Type B pancreatic cell (in vitro differentiated cells): Measurements from ENCODE around the gene CDH11. TPM values are rescaled to one million over a fixed set of nuclear protein-coding genes. Genes with fewer than 3 reads are reported as not detected.

Experiments used
- DNase-seq: peaks from one replicate; pipeline ENCODE4 v3.0.0; 2021; ENCODE audit warnings: mixed read lengths; ENCODE audit not compliant: unreplicated experiment; ENCODE audit errors: extremely low spot score
- H3K27ac Mint-ChIP-seq: 2 replicates; pipeline ENCODE4 v1.8.0; 2021; ENCODE audit warnings: mild to moderate bottlenecking, mixed read lengths
- H3K27me3 Mint-ChIP-seq: 2 replicates; pipeline ENCODE4 v1.8.0; 2021; ENCODE audit warnings: mixed read lengths
- H3K36me3 Mint-ChIP-seq: 2 replicates; pipeline ENCODE4 v1.8.0; 2021; ENCODE audit warnings: mixed read lengths
- H3K4me1 Mint-ChIP-seq: one replicate; pipeline ENCODE4 v1.8.0; 2021; ENCODE audit warnings: mixed read lengths; ENCODE audit not compliant: unreplicated experiment
- H3K4me3 Mint-ChIP-seq: 2 replicates; pipeline ENCODE4 v1.8.0; 2021; ENCODE audit warnings: mild to moderate bottlenecking, mixed read lengths
- H3K9me3 Mint-ChIP-seq: 2 replicates; pipeline ENCODE4 v1.8.0; 2021; ENCODE audit warnings: mixed read lengths
- CTCF ChIP-seq: fragments of 200-600 bp; sonication (generic); conservative IDR thresholded peaks from 2 replicates; pipeline ENCODE4 v1.5.0; 2021; ENCODE audit warnings: antibody characterized with exemption, mild to moderate bottlenecking
- total RNA-seq: library from RNA; stranded (reverse); gene quantifications from 2 replicates; pipeline ENCODE4 v1.2.1, GENCODE V29; 2021; ENCODE audit warnings: low replicate concordance

The CDH11 gene
- total RNA-seq, 1 donor from 2014 or later: 287 TPM

- Mint-ChIP-seq H3K4me1 (peaks cover 9% of the 10 kb centered on the region), H3K27me3 (peaks cover 13% of the 10 kb centered on the region), H3K36me3 (no peaks in the 10 kb centered on the region), H3K27ac (no peak overlapping the region), H3K9me3 (no peaks in the 10 kb centered on the region), H3K4me3 (no peak overlapping the region)
- DNase-seq: no peak
- no peak for TF ChIP-seq CTCF
Observed at GRCh38 chr16:64919929-64920607, 201.8 kb downstream of the CDH11 start.

- no peak overlapping the region for H3K4me3 Mint-ChIP-seq
- H3K27me3 Mint-ChIP-seq: peaks cover 13% of the 10 kb centered on the region
Observed at GRCh38 chr16:64919141-64919540, 202.7 kb downstream of the CDH11 start.

GRCh38 chr16:64916051-64916450 lies 205.8 kb downstream of the CDH11 start:
- peaks cover 9% of the 10 kb centered on the region for H3K4me1 Mint-ChIP-seq
- no peaks in the 10 kb centered on the region for H3K9me3 Mint-ChIP-seq
- H3K4me3 Mint-ChIP-seq: no peak overlapping the region
- no peak for TF ChIP-seq CTCF
- H3K36me3 Mint-ChIP-seq: no peaks in the 10 kb centered on the region
- H3K27me3 Mint-ChIP-seq: peaks cover 4% of the 10 kb centered on the region
- DNase-seq: no peak
- H3K27ac Mint-ChIP-seq: no peak overlapping the region

More at GRCh38 chr16:64919141-64919540, 202.7 kb downstream of the CDH11 start:
- Mint-ChIP-seq H3K9me3 (no peaks in the 10 kb centered on the region), H3K27ac (no peak overlapping the region), H3K4me1 (peaks cover 9% of the 10 kb centered on the region), H3K36me3 (no peaks in the 10 kb centered on the region)
- TF ChIP-seq CTCF: no peak
- no peak for DNase-seq

GRCh38 chr16:64910356-64910755 lies 211.5 kb downstream of the CDH11 start:
- Mint-ChIP-seq H3K4me3 (no peak overlapping the region), H3K27ac (no peak overlapping the region), H3K36me3 (no peaks in the 10 kb centered on the region), H3K4me1 (peaks cover 7% of the 10 kb centered on the region), H3K27me3 (no peaks in the 10 kb centered on the region), H3K9me3 (no peaks in the 10 kb centered on the region)
- TF ChIP-seq CTCF: no peak
- DNase-seq: no peak

- peaks cover 7% of the 10 kb centered on the region for H3K4me1 Mint-ChIP-seq
- H3K27me3 Mint-ChIP-seq: no peaks in the 10 kb centered on the region
- H3K27ac Mint-ChIP-seq: no peak overlapping the region
- no peaks in the 10 kb centered on the region for H3K36me3 Mint-ChIP-seq
- no peak for TF ChIP-seq CTCF
- no peak overlapping the region for H3K4me3 Mint-ChIP-seq
- DNase-seq: no peak
- H3K9me3 Mint-ChIP-seq: peaks cover 4% of the 10 kb centered on the region
Observed at GRCh38 chr16:64907844-64908243, 214.0 kb downstream of the CDH11 start.

- DNase-seq: no peak
- no peak for TF ChIP-seq CTCF
- Mint-ChIP-seq H3K27ac (no peak overlapping the region), H3K4me3 (no peak overlapping the region), H3K9me3 (peaks cover 4% of the 10 kb centered on the region), H3K4me1 (peaks cover 23% of the 10 kb centered on the region), H3K27me3 (peaks cover 10% of the 10 kb centered on the region), H3K36me3 (no peaks in the 10 kb centered on the region)
Observed at GRCh38 chr16:64903770-64904169, 218.1 kb downstream of the CDH11 start.
